ENCODE measurements around the gene FOXB1.

- no peak for TF ChIP-seq CTCF (IDR thresholded peaks at IDR 0.05)
- TF ChIP-seq POLR2A (IDR thresholded peaks at IDR 0.05) = no peak
Measured at GRCh38 chr15:60004009-60004845, at the start of gene FOXB1.
